Heart left ventricle (tissue), 13 donors: ENCODE measurements around the gene MAPK8.

ENCODE experiments used
- POLR2A ChIP-seq, 2 donors: fragments of 450-650 bp; IDR thresholded peaks; one replicate each; pipeline ENCODE4 v1.6.1; 2017; ENCODE audit warnings: antibody characterized with exemption in 2 of 2, mild to moderate bottlenecking in 2 of 2, moderate library complexity in 2 of 2
- TF ChIP-seq, protein P1 (sequence below), 12 donors: fragments of 200-600 bp; sonication (generic) in 4 of 12; IDR thresholded peaks; one replicate each; pipeline versions ENCODE4 v1.5.0 to v1.8.0; 2018 to 2022; ENCODE audit warnings: antibody characterized with exemption in 12 of 12, mild to moderate bottlenecking in 5 of 12
- donor health status: ischemic (EF 13 %, LVEDD 7.1; RV severe dilation, severe dysfunction).
- donor health status: DM: no; HTN: yes; CAD: no.
- donor health status: DM: no; HTN: no; CAD: no.
- donor health status: ischemic (EF 25% LVEDD 6.9; RV normal size, moderate dysfunction).
- donor health status: ischemic (EF 25% LVEDD 5.7; RV mildly dilated, moderate dysfunction).
- donor health status: ischemic (EF 35%, LVEDD 5.7; RV mildly dilated, moderate dysfunction).
- donor health status: nonischemic (EF 11% LVEDD 7.7; RV severe dilation, severe dysfunction).
- donor health status: DM: yes; HTN: yes; CAD: no.
- donor health status: PGD.
- donor health status: ischemic (EF 29% LVEDD 5.4; RV normal size, mild dysfunction).
- donor health status: nonischemic (EF 23%, LVEDD 6.1; RV moderate dilation, normal function).

DNA sequence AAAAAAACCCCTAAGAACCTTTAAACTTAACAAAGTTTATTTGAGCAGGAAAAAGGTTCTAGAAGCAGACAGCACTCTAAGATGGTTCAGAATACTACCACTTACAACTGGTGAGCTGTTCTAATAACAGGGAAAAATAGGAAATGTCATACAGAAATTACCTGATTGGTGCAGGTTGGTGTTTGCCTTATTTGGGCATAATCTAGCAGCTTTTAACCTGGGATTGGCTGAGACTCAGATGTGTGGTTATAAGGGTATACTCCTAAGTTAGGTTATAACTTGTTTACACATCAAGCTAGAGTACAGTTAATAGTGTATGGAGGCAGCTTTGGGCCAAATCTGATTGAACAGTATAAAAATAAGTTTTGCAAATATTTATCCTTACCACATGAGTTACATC, 59.8 kb downstream of the MAPK8 start:
- TF ChIP-seq POLR2A (IDR thresholded peaks at IDR 0.05): no peak
- TF ChIP-seq, protein P1, sequence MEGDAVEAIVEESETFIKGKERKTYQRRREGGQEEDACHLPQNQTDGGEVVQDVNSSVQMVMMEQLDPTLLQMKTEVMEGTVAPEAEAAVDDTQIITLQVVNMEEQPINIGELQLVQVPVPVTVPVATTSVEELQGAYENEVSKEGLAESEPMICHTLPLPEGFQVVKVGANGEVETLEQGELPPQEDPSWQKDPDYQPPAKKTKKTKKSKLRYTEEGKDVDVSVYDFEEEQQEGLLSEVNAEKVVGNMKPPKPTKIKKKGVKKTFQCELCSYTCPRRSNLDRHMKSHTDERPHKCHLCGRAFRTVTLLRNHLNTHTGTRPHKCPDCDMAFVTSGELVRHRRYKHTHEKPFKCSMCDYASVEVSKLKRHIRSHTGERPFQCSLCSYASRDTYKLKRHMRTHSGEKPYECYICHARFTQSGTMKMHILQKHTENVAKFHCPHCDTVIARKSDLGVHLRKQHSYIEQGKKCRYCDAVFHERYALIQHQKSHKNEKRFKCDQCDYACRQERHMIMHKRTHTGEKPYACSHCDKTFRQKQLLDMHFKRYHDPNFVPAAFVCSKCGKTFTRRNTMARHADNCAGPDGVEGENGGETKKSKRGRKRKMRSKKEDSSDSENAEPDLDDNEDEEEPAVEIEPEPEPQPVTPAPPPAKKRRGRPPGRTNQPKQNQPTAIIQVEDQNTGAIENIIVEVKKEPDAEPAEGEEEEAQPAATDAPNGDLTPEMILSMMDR (IDR thresholded peaks at IDR 0.05): no peak
